GM12891 (cell line): ENCODE results near the gene DUS3L.

Experiments
- POLR2A ChIP-seq: IDR thresholded peaks from 2 replicates; pipeline ENCODE4 v1.6.1; 2011; ENCODE audit warnings: low read depth, low read length, control low read depth
- POLR2AphosphoS5 ChIP-seq: IDR thresholded peaks from 2 replicates; pipeline ENCODE4 v1.6.1; 2011; ENCODE audit warnings: low read depth, low read length, control low read depth
- TAF1 ChIP-seq: IDR thresholded peaks from 2 replicates; pipeline ENCODE4 v1.6.1; 2011; ENCODE audit warnings: low read depth, low read length, control low read depth

DNA sequence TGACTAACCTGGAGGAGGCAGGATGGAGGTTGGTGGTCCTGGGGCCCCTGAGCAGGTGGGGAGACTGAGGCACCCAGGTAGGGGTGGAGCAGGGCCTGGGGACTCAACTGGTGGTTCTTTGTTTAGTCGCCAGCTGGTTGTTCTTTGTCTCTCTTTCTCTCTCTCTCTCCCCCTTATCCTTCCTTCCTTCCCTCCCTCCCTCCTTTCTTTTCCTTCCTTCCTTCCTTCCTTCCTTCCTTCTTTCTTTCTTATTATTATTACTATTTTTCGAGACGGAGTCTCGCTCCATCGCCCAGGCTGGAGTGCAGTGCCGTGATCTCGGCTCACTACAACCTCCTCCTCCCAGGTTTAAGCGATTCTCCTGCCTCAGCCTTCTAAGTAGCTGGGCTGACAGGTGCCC, 7.3 kb upstream of the DUS3L start:
- no peak for TF ChIP-seq POLR2AphosphoS5
- TF ChIP-seq POLR2A: no peak
- no peak for TF ChIP-seq TAF1
